ENCODE results near the gene IL10RA. TPM values are rescaled to one million over a fixed set of nuclear protein-coding genes. Genes with fewer than 3 reads are reported as not detected.

The IL10RA gene
- total RNA-seq, 1 experiment from 2014 or later, result 1.7 TPM

DNA sequence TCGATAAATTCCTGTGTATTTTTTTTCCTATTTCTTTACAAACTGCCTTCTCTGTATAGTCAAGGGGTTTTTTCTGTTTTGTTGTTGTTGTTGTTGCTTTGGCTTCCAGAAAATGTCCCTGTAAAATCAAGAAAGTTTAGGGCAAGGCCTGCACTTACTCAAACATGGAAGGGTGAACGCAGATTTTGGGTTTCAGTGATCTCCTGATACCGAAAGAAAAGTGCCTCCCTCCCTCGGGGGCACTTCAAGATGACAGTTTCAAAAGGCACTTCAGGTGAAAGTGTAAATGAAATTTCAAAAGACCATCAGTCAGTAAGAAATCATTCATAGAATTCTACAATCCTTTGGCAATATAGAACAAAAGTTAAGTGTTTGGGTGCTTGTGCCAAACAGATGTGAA is 47.2 kb downstream of the IL10RA start:
- BruUV-seq (replicated peaks), result no TSS peak
- ChIA-PET POLR2A (no interaction called here), RAD21 (ENCODE audit: low non-redundant PET in 1 of 2, low total read pairs in 2 of 2, uncharacterized antibody in 2 of 2, unreplicated experiment in 2 of 2) (no interaction called here), CTCF (no interaction called here)
- DNase-seq (ENCODE audit: low read depth, low spot score), result no peak
- Histone ChIP-seq H3K9me2 (ENCODE audit: insufficient read depth) (no peaks in the 10 kb centered on the region), H3K9me3 (ENCODE audit: control insufficient read depth in 1 of 2, insufficient read depth in 1 of 2, low read depth in 1 of 2, low read length in 2 of 2) (no peaks in the 10 kb centered on the region), H3K27me3 (ENCODE audit: insufficient read depth, low read length) (no peaks in the 10 kb centered on the region), H3K36me3 (ENCODE audit: control insufficient read depth in 1 of 2, insufficient read depth in 2 of 2, low read length in 2 of 2) (no peaks in the 10 kb centered on the region), H3K4me1 (ENCODE audit: control insufficient read depth in 1 of 2, insufficient read depth in 2 of 2, low read length in 2 of 2) (no peaks in the 10 kb centered on the region), H3K27ac (ENCODE audit: low read depth, low read length) (no peak overlapping the region), H3K9ac (ENCODE audit: low read length) (no peak overlapping the region), H3K79me2 (ENCODE audit: insufficient read depth, low read length) (no peaks in the 10 kb centered on the region), H2AFZ (ENCODE audit: low read depth, low read length, poor library complexity, severe bottlenecking) (no peak overlapping the region), H4K20me1 (ENCODE audit: insufficient read depth) (no peaks in the 10 kb centered on the region), H3K4me3 (replicated peaks in 1 of 2; ENCODE audit: low read depth in 1 of 2, low read length in 2 of 2) (no peak overlapping the region), H3K4me2 (ENCODE audit: low read length) (no peak overlapping the region)
- TF ChIP-seq ELF1 (IDR thresholded peaks at IDR 0.05; ENCODE audit: borderline replicate concordance, low read depth), result no peak
- TF ChIP-seq MAX (IDR thresholded peaks at IDR 0.05), result no peak
- no peak for TF ChIP-seq RAD21 (IDR thresholded peaks at IDR 0.05; ENCODE audit: low read depth)
- TF ChIP-seq POLR2AphosphoS5 (IDR thresholded peaks at IDR 0.05; ENCODE audit: low read depth, low read length), result no peak
- no peak for TF ChIP-seq SIN3A (IDR thresholded peaks at IDR 0.05; ENCODE audit: low read depth)
- TF ChIP-seq SRF (IDR thresholded peaks at IDR 0.05; ENCODE audit: low read depth), result no peak
- TF ChIP-seq REST (IDR thresholded peaks at IDR 0.05; ENCODE audit: low read depth), result no peak
- no peak for ATAC-seq
- intact Hi-C loops (cut with micrococcal nuclease), result no loop called here

GRCh38 chr11:118042141-118042540 is 55.9 kb downstream of the IL10RA start:
- H3K9ac ChIP-seq (ENCODE audit: low read length), result no peak overlapping the region
- POLR2A ChIA-PET, result no interaction called here
- intact Hi-C loops (cut with micrococcal nuclease), result no loop called here
- H3K4me3 ChIP-seq (replicated peaks in 1 of 2; ENCODE audit: low read depth in 1 of 2, low read length in 2 of 2), result no peak overlapping the region
- TF ChIP-seq SRF (IDR thresholded peaks at IDR 0.05; ENCODE audit: low read depth) (no peak), REST (IDR thresholded peaks at IDR 0.05; ENCODE audit: low read depth) (no peak)
- no peaks in the 10 kb centered on the region for H3K4me1 ChIP-seq (ENCODE audit: control insufficient read depth in 1 of 2, insufficient read depth in 2 of 2, low read length in 2 of 2)
- no peaks in the 10 kb centered on the region for H4K20me1 ChIP-seq (ENCODE audit: insufficient read depth)
- RAD21 ChIA-PET (ENCODE audit: low non-redundant PET in 1 of 2, low total read pairs in 2 of 2, uncharacterized antibody in 2 of 2, unreplicated experiment in 2 of 2), result no interaction called here
- H2AFZ ChIP-seq (ENCODE audit: low read depth, low read length, poor library complexity, severe bottlenecking), result no peak overlapping the region
- no peak overlapping the region for H3K4me2 ChIP-seq (ENCODE audit: low read length)
- no peaks in the 10 kb centered on the region for H3K9me3 ChIP-seq (ENCODE audit: control insufficient read depth in 1 of 2, insufficient read depth in 1 of 2, low read depth in 1 of 2, low read length in 2 of 2)
- H3K27me3 ChIP-seq (ENCODE audit: insufficient read depth, low read length), result peaks cover 15% of the 10 kb centered on the region
- H3K27ac ChIP-seq (ENCODE audit: low read depth, low read length), result no peak overlapping the region
- DNase-seq (ENCODE audit: low read depth, low spot score) (no peak), ATAC-seq (no peak)
- no peaks in the 10 kb centered on the region for H3K9me2 ChIP-seq (ENCODE audit: insufficient read depth)
- no TSS peak for BruUV-seq (replicated peaks)
- no peaks in the 10 kb centered on the region for H3K36me3 ChIP-seq (ENCODE audit: control insufficient read depth in 1 of 2, insufficient read depth in 2 of 2, low read length in 2 of 2)
- no peaks in the 10 kb centered on the region for H3K79me2 ChIP-seq (ENCODE audit: insufficient read depth, low read length)
- CTCF ChIA-PET, result no interaction called here

Measured in HCT116 (cell line).